ENCODE measurements around the gene METTL9.
"Not testable (repeated sequence)": the region's sequence is repeated elsewhere in the genome, so short reads cannot be mapped to it uniquely, and the experiment has no call there.

METTL9 gene

GRCh38 chr16:21610006-21610544, 10.7 kb downstream of the METTL9 start:
- DNase-seq (ENCODE audit: low read depth in 2 of 2), result no peak

DNA sequence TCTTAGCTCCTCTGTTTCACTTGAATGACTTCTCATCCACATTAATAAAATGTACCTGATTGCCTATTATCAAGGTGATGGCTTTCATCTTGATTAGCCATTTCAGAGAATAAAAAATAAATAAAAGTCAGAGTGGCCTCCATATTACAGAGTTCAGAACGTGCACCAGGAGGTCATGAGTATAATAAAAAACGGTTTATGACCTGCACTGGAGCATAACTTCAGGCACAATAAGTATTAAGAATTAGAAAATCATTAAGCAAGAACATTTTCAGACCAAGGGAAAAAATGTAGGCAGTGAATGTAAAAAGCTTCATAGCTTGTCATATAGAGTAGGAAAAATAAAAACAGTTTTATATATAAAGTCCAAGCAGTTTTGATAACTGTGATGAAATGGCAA, 11.4 kb downstream of the METTL9 start:
- DNase-seq (ENCODE audit: low read depth in 2 of 2), result no peak

GRCh38 chr16:21611198-21611555, 11.8 kb downstream of the METTL9 start:
- DNase-seq (ENCODE audit: low read depth in 2 of 2), result no peak

DNA sequence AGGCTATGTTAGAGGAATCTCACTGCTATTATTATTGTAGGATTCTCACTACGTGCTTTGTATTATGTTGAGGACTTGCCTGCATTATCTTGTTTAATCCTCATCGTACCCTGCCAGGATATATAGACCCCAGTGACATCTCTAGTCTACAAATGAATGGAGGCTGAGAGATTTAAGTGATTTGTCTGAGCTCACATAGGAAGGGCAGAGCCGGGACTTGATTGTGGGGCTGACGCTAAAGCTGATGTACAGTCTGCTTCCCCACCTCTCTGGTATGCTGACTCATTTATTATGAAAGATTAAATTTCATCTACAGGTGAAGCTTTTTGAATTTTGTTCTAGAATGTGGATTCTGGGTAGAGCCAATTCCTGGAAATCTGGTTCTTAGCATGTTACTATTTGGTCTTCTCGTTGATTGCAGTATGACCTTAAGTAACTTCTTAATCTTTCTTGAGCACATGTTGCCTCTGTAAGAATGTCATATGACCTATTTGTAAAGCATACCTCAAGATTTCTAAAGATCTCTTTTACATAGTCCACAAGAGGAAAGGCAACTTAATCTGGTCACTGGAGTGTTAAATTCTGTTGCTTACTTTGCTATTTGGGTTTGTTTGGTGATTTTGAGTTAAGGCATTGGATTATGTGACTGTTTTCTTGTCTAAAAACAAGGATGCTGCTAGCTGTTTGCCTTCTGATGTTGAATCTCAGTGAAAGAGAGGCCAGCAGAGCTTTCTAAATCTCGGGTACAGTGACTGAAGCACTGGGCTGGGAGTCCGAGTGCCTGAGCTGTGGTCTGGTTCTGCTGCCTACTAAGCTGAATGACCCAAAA, 12.4 kb downstream of the METTL9 start:
- no peak for DNase-seq (ENCODE audit: low read depth in 2 of 2)

DNA sequence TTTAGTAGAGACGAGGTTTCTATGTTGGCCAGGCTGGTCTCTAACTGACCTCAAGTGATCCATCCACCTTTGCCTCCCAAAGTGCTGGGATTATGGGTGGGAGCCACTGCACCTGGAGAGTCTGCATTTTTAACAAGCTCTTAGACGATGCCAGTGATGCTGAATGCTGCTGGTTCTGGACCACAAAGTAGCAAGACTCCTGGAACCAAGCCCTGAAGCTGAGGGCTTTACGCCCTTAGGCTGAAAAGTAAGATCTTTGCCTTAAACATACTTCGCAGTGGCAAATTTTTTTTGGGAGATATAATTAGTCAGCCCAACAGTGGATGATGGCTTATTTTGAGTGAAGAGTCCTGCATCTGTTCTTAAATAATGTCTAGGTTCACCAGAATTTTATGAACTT, 14.0 kb downstream of the METTL9 start:
- DNase-seq (ENCODE audit: low read depth in 2 of 2), result no peak

DNA sequence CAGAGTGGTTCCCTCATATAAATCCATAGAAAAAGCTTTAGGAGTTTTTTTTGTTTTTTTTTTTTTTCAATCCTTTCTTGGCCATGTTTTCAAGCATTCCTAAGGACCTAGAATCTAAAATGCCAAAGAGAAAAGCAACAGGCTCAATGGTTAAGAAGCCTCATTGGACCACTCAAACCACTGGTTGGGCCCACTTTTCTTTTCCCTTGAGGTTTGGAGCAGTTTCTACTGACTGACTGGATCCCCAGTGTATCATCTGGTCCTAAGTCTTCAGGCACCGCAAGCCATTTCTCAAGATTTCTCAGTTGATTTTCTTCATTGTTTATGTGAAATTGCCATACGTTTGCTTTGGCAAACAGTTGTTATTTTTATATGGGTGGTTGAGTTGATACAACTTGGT, 14.4 kb downstream of the METTL9 start:
- no peak for DNase-seq (ENCODE audit: low read depth in 2 of 2)

- no peak for DNase-seq (ENCODE audit: low read depth in 2 of 2)
These were observed 15.5 kb downstream of the METTL9 start for GRCh38 chr16:21614896-21615295.

DNA sequence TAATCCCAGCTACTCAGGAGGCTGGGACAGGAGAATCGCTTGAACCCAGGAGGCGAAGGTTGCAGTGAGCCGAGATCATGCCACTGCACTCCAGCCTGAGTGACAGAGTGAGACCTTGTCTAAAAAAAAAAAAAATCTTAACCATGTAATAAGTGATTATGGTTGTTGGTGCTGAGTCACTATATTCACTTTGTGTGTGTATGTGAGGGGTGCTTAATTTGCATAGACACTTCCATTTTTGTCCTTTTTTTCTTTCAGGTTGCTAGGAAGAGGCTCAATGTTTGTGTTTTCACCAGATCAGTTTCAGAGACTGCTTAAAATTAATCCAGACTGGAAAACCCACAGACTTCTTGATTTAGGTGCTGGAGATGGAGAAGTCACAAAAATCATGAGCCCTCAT, 18.2 kb downstream of the METTL9 start:
- no peak for DNase-seq (ENCODE audit: low read depth in 2 of 2)

GRCh38 chr16:21618281-21618680, 18.9 kb downstream of the METTL9 start:
- DNase-seq (ENCODE audit: low read depth in 2 of 2), result no peak

DNA sequence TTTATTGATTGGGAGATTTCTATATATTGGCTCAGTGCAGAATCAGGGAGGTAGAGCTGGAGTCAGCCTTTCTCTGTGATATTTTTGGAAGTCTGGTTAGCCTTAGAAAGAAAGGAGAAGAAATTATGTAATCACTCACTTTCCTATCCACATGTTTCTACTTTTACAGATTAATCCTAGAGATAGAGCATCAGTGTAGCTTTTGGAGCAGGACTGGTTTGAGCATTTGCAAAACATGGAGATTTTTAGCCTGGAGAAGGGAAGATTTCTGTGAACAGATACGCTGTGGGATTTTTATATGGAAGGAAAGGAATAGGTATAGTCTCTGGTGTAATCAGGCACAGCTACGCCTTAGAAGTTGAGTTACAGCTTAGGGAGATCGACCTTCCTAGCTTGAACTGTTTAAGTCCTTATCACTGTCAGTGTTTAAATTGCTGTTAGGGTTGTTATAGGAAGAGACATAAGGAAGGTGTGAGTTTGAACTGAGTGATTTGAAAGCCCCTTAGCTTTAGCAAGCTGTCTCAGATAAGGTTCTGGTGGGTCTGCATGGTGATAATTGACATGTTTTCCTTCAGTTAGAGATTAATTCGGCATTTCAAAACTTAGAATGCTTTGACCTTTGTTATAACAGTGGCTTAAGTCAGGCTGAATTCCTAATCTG, 20.5 kb downstream of the METTL9 start:
- no peak for DNase-seq (ENCODE audit: low read depth in 2 of 2)

DNA sequence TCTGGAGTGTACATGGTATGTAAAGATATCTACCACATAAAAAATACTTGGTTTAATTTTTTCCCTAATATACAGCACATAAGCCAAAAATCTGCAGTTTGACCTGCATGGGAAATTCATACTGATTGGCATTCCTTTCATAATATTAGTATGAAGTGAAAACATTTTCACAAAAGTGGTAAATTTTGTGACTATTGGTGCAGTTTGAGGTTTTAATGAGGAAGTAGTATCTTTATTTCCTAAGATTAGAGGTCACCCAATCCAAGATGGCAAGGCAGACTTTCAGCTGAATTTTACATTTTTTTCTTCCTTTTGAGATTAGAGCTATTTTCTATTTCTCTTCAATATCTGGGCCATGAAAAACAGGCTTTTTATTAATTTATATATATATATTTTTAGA, 21.2 kb downstream of the METTL9 start:
- DNase-seq (ENCODE audit: low read depth in 2 of 2), result no peak

GRCh38 chr16:21622545-21622944, 23.2 kb downstream of the METTL9 start:
- DNase-seq (ENCODE audit: low read depth in 2 of 2), result no peak

- DNase-seq (ENCODE audit: low read depth in 2 of 2), result no peak
These were observed 25.6 kb downstream of the METTL9 start for GRCh38 chr16:21625026-21625425.

DNA sequence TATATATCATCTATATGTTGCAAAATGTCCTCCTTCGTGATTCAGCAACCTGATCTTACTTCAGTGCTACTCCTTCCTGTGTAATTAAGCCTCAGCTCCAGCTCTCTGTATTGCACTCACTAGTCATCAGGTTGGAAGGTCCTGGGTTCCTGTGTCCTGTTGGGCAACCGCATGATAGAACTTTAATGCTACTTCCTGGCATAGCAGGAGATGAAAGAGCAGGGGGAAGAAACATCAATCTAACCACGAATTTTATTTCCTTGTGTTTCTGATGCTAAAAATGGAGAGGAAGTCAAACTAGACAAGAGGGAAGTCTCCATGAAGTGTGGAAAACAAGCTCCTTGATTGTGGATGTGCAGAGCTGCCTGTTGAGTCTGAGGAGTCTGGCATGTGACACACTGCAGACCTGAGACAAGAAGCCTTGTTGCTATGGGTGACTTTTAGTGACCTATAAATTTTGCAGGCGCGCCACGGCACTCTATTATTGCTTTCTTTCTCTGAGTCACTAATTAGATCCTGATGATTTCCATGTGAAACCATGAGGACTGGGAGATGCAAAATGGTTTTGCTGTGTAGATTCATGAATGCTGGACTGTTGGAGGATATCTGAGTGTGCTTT, 27.4 kb downstream of the METTL9 start:
- no peak for DNase-seq (ENCODE audit: low read depth in 2 of 2)

DNA sequence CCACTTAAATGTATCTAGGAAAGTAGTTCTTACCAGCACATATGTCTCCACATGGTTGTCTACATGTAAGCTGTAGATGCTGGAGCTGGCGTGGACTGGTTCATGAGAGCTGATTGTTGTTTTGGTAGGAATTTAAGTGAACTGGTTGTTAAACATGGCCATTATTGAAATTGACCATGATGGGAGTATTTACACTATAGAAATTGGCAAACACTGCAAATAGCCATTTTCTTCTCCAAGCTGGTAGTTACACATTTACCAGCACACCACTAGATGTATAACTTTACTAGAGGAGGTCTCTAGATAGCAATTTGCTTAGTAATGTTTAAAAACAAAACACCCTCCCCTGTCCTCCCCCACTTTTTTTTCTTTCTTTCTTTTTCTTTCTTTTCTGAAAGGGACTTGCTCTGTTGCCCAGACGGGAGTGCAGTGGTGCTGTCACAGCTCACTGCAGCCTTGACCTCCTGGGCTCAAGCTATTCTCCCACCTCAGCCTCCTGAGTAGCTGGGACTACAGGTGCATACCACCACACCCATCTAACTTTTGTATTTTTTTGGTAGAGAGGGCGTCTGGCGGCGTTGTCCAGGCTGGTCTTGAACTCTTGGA, 28.8 kb downstream of the METTL9 start:
- no peak for DNase-seq (ENCODE audit: low read depth in 2 of 2)

DNA sequence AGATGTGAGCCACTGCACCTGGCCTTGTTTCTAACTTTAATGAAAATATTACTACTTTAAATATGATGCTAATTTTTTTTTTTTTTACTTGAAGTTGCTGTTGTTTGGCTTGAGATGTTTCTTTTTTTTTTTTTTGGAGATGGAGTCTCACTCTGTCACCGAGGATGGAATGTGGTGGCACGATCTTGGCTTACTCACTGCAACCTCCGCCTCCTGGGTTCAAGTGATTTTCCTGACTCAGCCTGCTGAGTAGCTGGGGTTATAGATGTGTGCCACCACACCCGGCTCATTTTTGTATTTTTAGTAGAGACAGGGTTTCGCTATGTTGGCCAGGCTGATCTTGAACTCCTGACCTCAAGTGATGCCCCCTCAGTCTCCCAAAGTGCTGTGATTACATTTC, 29.4 kb downstream of the METTL9 start:
- DNase-seq (ENCODE audit: low read depth in 2 of 2), result no peak

GRCh38 chr16:21629616-21630539, 30.5 kb downstream of the METTL9 start:
- DNase-seq (ENCODE audit: low read depth in 2 of 2), result not testable (repeated sequence)

GRCh38 chr16:21630866-21631265, 31.5 kb downstream of the METTL9 start:
- not testable (repeated sequence) for DNase-seq (ENCODE audit: low read depth in 2 of 2)

- DNase-seq (ENCODE audit: low read depth in 2 of 2), result not testable (repeated sequence)
These were observed 32.0 kb downstream of the METTL9 start for GRCh38 chr16:21631376-21631775.

GRCh38 chr16:21631951-21632575, 32.7 kb downstream of the METTL9 start:
- not testable (repeated sequence) for DNase-seq (ENCODE audit: low read depth in 2 of 2)

- no peak for DNase-seq (ENCODE audit: low read depth in 2 of 2)
These were observed 34.8 kb downstream of the METTL9 start for GRCh38 chr16:21634216-21634615.

All from stimulated activated CD4-positive, alpha-beta T cell treated with anti-CD3 and anti-CD28 coated beads, Interleukin-12 subunit alpha, Interleukin-12 subunit beta, amount 100 ng/mL, for 24 hours (primary cell).